LNCaP clone FGC (cell line): Measurements from ENCODE around the gene RBM42.
A peak's percentile ranks its signal among the peaks of the same experiment; 100 is the strongest.

Experiments used
- DNase-seq: peaks from one replicate; pipeline ENCODE4 v3.0.0-alpha.2; 2011; ENCODE audit warnings: low read depth
- H3K4me3 ChIP-seq: 2 replicates; pipeline ENCODE4 v1.5.1; 2011; ENCODE audit warnings: mild to moderate bottlenecking, low read depth, low read length, control low read depth
- CTCF ChIP-seq: IDR thresholded peaks from 2 replicates; pipeline ENCODE4 v1.5.1; 2012; ENCODE audit warnings: mild to moderate bottlenecking; ENCODE audit not compliant: control insufficient read depth, insufficient read depth; ENCODE audit errors: extremely low read depth

Gene RBM42

GRCh38 chr19:35621708-35622107 is 7.1 kb upstream of the RBM42 start:
- H3K4me3 ChIP-seq, result no peak overlapping the region
- DNase-seq, result no peak
- TF ChIP-seq CTCF, result no peak

- H3K4me3 ChIP-seq, result no peak overlapping the region
- TF ChIP-seq CTCF, result no peak
- no peak for DNase-seq
Observed at GRCh38 chr19:35622750-35623149, 6.1 kb upstream of the RBM42 start.

GRCh38 chr19:35623327-35624010 is 5.4 kb upstream of the RBM42 start:
- no peak overlapping the region for H3K4me3 ChIP-seq
- DNase-seq, result no peak
- TF ChIP-seq CTCF, result no peak

GRCh38 chr19:35628264-35628564 is 622 bp upstream of the RBM42 start:
- TF ChIP-seq CTCF, result no peak
- H3K4me3 ChIP-seq, result peak overlapping the region; percentile 100
- DNase-seq, result no peak

GRCh38 chr19:35629332-35629633 is 447 bp downstream of the RBM42 start:
- TF ChIP-seq CTCF, result no peak
- DNase-seq, result no peak
- H3K4me3 ChIP-seq, result peak overlapping the region; percentile 100

GRCh38 chr19:35633727-35634440 is 5.0 kb downstream of the RBM42 start:
- no peak for DNase-seq
- no peak for TF ChIP-seq CTCF
- H3K4me3 ChIP-seq, result no peak overlapping the region

- no peak overlapping the region for H3K4me3 ChIP-seq
- no peak for DNase-seq
- no peak for TF ChIP-seq CTCF
Observed at GRCh38 chr19:35636651-35637050, 7.8 kb downstream of the RBM42 start.
